Hematopoietic multipotent progenitor cell treated with erythropoietin and hydrocortisone succinate and interleukin-3 and kit ligand, for 17 days (in vitro differentiated cells): ENCODE data around the gene APBB2.

Source experiments
- DNase-seq: peaks from one replicate; pipeline ENCODE4 v3.0.0-alpha.2; 2015; ENCODE audit warnings: low spot score

The APBB2 gene

GRCh38 chr4:40848940-40849339, 365.4 kb downstream of the APBB2 start:
- no peak for DNase-seq

DNA sequence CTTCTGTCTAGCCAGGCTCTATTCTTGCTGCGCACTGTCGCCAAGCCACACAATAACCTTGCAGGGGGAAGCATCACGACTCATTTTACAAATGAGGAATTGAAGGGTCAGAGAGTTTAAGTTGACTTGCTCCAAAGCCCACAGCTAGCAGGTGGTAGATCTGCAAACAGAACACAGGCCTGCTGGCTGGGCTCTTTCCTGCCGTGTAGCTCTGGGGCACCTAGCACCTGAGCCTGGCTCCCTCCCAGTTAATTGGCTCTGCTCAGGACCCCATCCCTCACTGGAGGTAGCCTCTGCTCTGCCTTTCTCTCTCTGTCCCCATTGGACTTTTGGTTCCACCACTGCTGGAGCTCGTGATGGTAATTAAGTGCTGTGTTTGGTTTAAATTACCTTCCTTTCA, 366.1 kb downstream of the APBB2 start:
- DNase-seq: no peak

- DNase-seq: no peak
Observed at GRCh38 chr4:40846532-40846931, 367.8 kb downstream of the APBB2 start.

- DNase-seq: no peak
Observed at GRCh38 chr4:40845154-40845835, 369.0 kb downstream of the APBB2 start.

- no peak for DNase-seq
Observed at GRCh38 chr4:40844261-40844660, 370.1 kb downstream of the APBB2 start.

DNA sequence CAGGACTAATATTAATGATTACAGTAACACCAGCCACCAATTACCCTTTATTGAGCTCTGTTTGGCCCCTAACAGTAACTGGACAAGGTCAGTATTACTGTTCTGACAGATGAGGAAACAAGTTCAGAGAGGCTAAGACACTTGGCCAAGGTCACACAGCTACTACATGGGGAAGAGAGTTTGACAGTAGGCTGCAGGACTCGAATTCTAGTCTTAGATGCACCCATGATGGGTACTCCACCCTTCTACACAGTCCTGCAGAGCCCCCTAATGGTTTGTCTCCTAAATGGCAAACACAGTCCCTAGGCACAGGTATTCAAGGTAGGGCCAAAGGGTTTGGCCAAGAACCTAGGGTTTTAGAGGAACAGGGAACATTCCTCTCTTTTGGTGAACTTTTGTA, 370.6 kb downstream of the APBB2 start:
- no peak for DNase-seq

DNA sequence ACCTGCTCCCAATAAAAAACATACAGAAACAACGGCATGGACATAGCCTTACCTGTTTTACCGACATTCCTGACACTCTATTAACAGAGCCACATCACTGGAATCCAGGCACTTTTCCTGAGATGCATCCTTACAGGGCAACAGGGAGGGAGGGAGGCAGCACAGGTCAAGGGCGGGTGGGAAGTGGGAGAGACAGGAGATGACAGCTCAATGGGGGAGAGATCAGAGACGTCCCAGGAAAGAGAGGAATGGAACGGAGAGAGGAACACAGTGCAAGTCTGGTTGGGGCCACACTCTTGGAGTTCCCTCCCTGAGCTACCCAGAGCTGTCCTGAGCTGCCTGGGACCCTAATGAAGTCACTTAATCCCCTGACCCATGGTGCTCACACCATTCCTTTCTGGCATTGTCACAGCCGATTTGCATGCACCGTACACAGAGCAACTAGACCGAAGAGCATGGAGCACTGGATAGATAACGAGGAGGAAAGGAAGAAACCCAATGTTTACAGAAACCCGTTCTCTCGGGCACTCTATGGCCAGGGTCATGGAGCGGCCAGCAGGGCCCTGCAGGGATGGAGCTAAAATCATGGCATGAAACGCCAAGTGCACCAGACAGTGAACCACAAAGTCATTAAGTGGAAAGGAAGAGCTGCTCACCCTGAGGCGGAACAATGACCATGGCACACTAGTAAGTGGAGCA, 371.5 kb downstream of the APBB2 start:
- no peak for DNase-seq

DNA sequence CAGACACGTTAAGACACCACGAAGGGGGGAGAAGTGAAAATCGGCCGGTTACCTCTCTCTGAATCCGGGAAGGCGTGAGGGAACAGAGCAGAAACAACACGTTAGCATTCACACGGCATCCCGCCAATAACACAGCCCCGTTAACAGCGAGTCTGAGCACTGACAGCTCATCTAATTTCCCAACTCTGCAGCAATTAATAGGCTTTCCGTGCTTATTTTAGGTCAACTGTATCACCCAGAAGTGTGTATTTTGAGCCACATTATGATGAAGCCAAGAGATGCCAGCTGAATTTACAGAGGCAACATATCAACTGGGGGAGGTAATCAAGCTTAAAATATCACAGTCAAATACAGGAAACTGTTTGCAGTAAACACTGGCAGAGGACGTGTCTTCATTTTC, 372.0 kb downstream of the APBB2 start:
- no peak for DNase-seq

DNA sequence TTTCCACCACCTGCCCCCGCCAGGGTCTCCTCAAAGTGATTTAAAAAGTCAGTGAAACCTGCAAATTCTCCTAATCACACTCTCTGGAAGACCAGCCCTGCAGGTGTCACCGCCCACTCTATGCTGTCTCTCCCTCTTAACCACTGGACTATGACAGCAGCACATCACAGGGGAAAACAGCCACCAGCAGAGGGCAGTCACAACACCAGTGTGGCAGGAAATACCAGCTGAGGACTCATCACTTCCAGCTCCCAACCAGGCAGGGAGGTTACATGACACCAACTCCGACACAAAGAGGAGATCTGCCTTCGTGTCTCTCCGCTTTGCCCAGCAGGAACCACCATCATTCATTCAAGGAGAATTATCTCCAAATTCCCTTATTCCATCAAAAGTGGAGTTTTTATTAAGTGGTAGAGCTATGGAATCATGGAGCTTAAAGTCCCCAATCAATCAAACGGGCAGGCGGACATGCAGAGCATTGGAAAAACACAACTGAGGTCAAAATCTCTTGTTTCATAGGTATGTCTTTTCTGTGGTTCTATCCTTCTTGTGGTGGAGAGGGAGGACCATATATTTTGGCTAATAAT, 373.3 kb downstream of the APBB2 start:
- peak; percentile 17 for DNase-seq

DNA sequence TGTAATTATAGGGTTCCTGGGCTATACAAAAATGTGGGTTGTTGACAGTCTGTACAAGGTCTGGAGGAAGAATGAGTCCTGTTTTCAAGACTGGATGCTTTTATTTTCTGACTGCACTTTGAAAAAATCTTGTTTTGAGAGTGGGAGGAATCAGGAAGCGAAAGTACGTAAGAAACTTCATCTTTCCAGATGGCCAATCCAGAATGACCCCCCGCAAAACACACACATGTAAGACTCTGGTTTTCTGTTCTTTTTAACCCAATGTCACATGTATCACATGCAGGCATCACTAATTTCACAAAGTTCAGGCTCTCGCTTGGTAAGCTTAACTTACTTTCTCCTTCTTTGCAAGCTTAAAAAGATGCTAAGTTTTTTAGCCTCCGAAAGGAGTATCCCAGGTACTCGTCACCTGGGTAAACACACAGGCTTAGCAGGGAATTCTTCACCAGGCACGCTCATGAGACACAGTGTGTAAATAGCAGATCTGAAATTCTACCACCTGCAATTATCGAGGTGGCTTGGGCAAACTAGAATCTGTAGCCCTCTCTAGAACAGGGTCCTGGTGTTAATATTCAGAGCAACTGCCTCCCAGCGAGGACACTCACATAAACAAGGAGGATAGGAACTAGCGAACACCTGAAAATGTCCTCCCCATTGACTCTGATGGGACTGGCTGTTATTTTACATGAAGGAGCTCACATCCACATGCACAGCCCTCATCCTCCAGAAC, 373.9 kb downstream of the APBB2 start:
- DNase-seq: no peak

DNA sequence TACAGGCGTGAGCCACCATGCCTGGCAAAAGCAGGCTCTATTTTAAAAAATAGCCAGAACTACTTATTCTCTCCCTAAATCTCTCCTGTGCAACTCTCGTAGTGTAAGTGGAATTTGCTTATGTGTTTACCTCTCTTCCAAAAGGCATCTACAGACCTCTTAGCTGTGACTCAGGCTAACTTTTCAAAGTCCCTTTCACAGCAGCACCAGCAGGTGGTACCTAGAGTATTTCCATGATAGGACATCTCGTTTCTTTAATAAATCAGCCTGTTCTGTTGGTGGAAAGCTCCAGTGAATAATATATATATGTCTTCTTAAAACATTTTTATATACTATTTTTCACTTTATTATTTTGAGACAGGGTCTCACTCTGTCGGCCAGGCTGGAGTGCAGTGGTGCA, 375.6 kb downstream of the APBB2 start:
- DNase-seq: no peak

DNA sequence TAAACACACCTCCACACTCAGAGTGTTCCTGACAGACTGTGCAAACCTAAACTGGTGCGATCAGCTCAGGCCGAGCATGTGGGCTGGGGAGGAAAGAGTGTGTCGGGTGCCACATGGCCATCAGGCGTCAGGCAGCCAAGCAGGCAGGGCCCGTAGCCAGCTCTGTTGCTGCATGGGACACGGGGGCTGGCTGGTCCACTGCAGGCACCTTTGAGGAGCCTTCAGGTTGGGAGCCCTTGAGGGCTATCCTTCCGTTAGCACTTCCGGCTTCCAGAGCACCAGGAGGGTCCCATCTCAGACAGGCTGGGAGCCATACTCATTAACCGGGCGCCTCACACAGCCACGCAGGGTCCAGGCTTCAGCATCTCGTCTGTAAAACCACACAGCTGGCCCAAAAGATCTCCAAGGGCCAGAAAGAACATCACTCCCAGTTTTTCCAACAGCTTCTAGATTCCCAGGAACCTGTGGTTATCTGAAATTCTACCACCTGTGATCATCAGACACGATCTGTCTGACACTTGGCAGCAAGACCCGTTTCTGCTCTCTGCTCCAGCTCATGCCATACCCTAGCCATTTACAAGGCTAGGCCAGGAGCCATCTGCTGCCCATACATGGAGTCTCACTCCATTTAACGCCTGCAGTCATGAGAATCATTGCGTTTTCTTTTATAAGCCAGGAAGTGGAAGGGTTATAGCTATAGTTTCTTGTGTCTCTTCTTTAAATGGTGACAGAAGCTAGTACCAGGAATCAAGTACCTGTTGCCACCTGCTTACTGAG, 377.1 kb downstream of the APBB2 start:
- DNase-seq: no peak

DNA sequence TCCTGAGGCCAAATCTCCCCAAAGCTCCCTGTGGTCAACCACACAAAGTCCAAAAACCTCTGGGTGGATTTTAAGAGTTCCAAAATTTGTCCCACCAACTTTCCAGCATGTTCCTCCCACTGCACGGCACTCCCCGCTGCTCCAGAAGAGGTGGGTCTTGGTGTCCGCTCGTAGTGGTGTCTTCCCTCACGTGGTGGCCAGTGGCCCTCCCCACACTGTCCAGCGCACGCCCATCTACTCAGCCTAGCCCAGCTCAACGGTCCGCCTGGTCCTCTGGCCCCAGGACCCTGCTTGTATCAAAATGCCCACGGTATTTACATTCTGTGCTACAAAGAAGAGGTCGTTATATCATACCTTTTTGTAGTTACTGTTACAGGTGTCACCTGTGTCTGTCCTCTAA, 381.1 kb downstream of the APBB2 start:
- DNase-seq: no peak

GRCh38 chr4:40832175-40832574, 382.2 kb downstream of the APBB2 start:
- DNase-seq: no peak

DNA sequence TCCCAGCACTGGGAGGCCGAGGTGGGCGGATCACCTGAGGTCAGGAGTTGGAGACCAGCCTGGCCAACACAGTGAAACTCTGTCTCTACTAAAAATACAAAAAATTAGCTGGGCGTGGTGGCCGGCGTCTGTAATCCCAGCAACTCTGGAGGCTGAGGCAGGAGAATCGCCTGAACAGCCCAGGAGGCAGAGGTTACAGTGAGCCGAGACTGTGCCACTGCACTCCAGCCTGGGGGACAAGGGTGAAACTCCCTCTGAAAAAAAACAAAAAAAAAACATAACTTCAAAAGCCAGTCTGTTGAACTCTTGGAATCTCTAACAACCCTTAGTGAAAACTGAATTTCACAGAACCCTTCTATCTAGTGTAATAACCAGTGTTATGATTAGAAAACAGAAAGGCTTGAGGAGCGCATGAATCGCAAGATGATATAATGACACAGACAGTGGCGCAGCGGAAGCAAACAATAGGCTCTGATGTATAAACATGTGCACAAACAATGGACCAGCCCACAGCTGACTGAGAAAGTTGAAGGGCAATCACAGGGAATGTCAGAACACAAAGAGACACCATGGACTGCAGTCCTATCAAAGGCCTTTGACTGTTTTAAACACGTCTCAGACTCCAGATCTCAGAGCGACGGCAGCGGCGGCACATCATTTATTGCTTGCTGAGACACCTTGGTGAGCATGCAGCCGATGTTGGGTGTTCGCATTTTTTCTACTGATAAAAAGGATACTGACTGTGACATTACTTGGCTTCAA, 383.0 kb downstream of the APBB2 start:
- DNase-seq: no peak

DNA sequence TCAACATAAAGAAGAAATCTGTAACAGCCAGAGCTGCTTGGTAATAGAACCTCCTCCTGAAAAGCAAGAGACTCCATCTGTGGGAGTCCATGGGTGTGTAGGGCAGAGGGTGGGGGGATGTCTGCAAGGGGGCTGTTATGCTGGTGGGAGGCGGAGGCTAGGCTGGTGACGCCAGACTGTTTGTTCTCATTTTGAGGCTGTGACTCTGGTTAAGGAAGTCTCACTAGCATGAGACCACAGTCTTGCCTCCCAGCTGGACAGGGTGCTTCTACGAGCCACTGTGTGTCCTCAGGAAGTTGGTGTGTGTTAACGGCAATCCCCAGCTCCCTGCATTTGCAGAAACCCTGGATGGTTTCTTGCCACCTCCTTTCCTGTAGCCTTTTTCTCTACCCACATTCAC, 384.8 kb downstream of the APBB2 start:
- DNase-seq: no peak

DNA sequence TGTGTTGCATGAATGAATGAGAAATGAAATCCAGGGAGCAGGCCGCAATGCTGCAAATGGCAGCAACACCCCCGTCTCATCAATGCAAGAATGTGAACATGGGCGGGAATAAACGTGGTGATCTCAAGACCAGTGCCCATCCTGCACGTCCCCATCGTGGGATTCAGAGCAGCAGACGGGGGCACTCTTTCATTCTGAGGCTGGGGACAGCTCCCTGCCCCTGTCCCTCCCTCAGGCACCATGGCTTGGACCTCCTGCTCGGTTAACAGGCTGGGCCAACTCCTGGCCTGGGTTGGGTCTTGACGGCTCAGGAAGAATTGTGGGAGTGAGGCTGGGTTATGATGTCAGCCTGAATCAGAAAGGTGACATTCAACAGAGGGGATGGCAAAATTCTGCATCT, 385.7 kb downstream of the APBB2 start:
- no peak for DNase-seq

DNA sequence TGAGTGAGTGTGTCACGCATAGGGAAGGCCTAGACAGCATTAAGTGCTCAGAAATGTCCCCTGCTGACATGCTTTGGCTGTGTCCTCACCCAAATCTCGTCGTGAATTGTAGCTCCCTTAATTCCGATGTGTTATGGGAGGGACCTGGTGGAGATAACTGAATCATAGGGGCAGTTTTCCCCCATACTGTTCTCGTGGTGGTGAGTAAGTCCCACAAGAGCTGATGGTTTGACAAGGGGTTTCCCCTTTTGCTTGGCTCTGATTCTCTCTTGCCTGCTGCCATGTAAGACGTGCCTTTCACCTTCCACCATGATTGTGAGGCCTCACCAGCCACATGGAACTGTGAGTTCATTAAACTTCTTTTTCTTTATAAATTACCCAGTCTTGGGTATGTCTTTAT, 386.6 kb downstream of the APBB2 start:
- no peak for DNase-seq

- no peak for DNase-seq
Observed at GRCh38 chr4:40826821-40827220, 387.5 kb downstream of the APBB2 start.

DNA sequence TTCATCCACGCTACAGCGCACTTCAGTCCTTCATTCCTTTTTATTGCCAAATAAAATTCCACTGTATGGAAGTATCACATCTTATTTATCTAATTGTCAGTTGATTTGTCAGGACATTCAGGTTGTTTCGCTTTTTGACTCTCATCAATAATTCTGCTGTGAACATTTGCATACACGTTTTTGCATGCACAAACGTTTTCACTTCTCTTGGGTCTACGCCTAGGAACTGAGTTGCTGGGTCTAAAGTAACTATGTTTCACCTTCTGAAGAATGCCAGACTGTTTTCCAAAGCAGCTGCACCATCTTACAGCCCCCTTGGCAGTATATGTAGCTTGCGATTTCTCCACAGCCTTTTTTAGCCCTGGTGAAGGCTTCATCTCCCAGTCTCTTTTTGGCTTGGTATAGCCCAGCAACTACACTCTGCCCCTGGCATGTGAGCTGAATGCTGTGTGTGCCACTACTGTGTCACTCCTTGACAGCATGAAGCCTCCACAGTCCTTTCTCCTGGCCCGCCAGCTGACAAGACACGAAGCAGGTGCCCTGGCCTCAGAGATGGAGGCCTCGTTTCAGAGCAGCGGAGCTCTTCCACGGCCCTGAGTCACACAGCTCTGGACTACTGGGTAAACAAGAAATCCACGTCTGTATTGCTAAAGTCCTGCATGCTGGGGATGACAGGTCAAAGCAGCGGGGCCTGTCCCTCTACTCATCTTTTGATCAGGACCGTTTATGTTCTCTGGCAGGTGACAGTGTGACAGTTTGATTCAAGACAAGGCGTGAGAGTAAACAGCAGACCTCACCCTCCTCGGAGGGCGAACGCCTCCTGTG, 389.1 kb downstream of the APBB2 start:
- DNase-seq: no peak
